ENCODE data around the gene RABL6.
"Not testable (repeated sequence)": the region's sequence is repeated elsewhere in the genome, so short reads cannot be mapped to it uniquely, and the experiment has no call there.

RABL6 gene

DNA sequence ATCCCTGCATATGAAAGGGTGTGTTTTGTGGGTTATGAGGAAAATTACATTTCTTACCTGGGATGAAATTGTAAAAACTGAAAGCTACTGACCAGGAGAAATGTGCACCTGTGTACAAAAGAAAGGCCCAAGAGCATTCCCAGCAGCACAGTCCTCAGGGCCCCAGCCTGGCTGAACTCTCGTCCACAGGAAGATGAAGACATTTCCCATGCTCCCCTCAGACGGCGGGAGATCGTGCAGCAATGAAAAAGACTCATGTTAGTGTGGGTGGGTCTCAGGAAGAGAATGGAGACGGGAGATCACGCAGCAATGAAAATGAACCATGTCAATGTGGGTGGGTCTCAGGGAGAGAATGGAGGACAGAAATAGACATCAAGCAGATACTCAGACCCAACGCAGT is 30.8 kb upstream of the RABL6 start:
- no peak for DNase-seq

GRCh38 chr9:136777359-136777758 is 30.4 kb upstream of the RABL6 start:
- no peak for DNase-seq

- DNase-seq, result no peak
These were observed 27.9 kb upstream of the RABL6 start for GRCh38 chr9:136779808-136780207.

DNA sequence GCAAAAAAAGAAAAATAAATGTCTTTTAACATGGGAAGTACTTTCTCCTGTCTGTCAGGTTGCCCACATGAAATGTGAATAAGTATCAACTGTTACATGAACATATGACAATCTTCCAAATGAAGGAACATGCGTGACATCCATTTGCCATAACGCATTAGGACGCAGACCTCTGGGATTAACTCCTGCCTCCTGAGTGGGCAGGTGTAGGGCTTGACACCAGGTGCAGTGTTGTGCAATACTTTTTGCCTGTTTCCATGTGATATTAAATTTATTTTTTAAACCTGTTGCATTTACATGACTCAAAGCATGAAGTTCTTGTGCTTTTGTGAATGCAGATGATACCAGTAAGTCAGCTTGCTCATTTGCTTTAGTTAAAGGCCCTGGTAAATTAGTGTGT is 25.3 kb upstream of the RABL6 start:
- no peak for DNase-seq

DNA sequence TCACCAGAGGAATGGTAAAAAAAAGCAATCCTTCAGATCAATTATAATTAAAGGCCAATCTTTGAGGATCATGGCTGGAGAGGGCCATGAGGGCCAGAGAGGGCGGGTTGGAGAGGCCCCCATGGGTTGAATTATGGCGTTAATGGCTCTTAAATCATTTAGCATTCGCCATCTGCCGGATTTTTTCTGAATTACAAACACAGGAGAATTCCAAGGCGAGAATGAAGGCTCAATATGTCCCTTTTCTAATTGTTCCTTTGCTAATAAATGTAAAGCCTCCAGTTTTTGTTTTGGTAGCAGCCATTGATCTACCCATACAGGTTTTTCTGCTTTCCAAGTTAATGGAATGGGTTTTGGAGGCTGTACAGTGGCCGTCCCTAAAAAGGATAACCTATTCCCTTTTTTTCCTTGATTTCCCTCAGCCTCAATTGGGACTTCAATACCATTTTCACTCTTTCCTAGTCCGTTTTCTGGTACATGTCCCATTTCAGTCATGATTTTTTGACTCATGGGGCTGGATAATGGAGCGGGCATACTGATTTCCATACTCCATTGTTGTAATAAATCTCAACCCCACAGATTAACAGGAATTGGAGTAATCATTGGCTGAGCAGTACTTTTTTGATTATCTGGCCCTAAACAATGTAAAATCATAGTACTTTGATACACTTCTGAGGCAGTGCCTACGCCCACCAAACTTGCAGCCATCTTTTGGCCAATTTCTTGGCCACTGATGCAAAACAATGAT is 23.3 kb upstream of the RABL6 start:
- DNase-seq, result peak in 2 of 14 donors; percentile 5 to 31

GRCh38 chr9:136784997-136785361 is 22.8 kb upstream of the RABL6 start:
- DNase-seq, result no peak

DNA sequence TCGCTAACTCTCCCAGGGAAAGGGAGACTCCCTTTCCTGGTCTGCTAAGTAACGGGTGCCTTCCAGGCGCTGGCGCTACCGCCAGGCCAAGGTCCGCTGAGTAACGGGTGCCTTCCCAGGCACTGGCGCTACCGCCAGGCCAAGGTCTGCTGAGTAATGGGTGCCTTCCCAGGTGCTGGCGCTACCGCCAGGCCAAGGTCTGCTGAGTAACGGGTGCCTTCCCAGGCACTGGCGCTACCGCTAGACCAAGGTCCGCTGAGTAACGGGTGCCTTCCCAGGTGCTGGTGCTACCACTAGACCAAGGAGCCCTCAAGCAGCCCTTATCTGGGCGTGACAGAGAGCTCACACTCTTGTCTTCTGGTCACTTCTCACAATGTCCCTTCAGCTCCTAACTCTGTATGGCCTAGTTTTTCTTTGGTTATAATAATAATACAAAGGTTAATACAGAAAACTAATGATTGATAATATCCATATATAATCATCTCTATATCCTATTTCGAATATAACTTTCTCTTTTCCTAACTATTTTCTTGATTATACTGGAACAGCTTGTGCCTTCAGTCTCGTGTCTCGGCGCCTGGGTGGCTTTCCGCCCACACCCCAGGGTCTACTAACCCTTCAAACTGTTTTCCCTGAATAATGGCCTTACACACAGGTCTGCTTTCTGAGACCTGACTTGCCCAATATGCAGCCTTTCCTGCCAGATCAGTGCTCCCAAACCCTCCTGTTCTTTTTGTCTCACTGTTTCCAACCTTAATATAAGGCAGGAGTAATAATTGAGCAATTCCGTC is 22.0 kb upstream of the RABL6 start:
- peak in 1 of 14 donors; percentile 41 for DNase-seq

DNA sequence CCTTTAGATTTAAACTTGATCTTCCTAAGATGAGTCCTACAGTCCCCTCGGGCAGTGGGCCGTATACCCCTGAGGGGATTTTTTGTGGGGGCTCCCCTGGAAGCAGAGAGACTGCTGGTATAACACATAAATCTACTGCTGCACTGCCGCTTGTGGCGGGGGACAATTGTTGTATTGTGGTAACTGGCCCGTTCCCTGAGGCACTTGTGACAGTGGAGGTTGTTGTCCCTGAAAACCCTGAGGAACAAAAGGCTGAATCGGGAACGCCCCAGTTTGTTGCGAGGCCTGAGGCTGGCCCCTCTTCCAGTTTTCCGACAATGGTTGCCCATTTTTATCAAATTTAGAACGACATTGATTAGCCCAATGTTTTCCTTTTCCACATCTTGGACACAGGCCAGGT is 21.3 kb upstream of the RABL6 start:
- peak in 9 of 14 donors; percentile 31 to 70 (median 49) for DNase-seq

GRCh38 chr9:136786983-136787382 is 20.8 kb upstream of the RABL6 start:
- DNase-seq, result peak in 1 of 14 donors; percentile 40

DNA sequence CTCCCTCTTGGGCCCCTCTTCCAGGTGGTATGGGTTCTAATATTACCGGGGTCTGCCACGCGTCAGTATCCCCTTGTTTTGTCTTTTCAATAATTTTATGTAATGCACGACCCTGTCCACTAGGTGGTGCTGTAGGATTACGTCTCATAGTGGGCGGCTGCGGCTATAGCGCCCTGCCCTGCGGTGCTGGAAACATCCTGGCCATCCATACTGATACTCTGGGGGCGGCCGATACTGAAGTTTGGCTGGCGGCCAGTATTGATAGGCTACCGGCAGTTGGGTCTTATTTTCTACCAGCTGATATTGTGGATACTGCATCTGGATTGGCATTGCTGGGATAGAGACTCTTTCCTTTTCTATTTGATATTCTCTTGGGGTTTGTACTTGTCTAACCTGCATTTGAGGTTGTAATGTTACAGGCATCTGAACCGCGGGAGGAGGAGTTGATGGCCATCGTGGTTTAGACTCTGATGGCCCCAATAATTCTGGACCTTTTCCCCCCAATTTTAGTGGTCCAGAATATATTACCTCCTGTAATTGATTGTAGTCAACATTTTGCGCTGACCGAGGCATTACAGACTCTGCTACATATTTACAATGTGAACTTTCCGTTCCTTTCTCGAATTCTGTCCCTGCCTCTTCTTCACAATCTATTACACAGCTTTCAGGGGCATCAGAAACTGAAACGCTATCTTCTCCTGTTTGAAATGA is 19.9 kb upstream of the RABL6 start:
- DNase-seq, result peak in 12 of 14 donors; percentile 15 to 68 (median 52)

GRCh38 chr9:136788644-136789522 is 18.9 kb upstream of the RABL6 start:
- DNase-seq, result not testable (repeated sequence)

DNA sequence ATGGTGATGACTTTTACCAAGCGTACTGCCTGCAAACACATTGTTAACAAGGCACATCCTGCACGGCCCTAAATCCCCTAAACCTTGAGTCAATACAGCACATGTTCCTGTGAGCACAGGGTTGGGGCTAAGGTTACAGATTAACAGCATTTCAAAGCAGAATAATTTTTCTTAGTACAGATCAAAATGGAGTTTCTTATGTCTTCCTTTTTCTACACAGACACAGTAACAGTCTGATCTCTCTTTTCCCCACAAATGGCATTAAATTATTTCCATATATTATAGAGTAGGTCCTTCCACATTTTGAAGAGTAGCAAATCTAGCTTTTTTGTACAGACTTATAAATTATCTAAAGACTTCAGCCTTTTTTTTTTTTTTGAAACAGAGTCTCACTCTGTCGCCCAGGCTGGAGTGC is 18.2 kb upstream of the RABL6 start:
- DNase-seq, result no peak

GRCh38 chr9:136790640-136791515 is 16.9 kb upstream of the RABL6 start, which contains the start of gene TMEM141:
TSS of gene TMEM141 (plus strand) at chr9:136791344. CDS start at chr9:136791371, 27 bp downstream.
- peak; percentile 93 to 100 (median 100) for DNase-seq

GRCh38 chr9:136791516-136792276 is 16.1 kb upstream of the RABL6 start:
- peak in 6 of 14 donors; percentile 12 to 68 (median 56) for DNase-seq

DNA sequence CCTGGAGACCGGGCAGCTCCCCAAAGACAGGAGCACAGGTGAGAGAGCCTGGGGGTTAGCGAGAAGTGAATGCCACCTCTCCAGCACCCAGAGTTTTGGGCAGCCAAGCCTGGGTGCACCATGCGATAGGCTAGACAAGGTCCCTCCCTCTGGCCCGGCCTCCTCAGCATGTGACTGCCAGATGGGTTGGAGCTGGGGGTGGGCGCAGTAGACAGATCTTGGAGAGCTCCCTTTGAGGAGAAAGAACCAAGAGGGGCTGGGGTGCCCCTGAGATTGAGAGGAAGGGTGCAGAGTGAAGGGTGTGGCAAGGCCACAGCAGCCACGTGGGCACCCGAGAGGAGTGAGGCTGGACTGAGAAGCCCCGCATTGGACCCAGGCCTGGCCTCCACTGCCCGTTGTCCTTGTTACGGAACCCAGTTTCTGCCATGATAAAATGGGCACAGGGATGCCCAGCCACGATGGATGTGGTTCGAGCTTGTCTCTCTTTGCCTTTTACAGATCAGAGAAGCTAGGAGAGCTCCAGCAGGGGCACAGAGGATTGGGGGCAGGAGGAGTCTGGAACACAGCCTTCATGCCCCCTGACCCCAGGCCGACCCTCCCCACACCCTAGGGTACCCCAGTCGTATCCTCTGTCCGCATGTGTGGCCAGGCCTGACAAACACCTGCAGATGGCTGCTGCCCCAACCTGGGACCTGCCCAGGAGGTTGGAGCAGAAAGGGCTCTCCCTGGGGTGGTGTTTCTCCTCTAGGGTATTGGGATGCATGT is 15.2 kb upstream of the RABL6 start:
- no peak for DNase-seq

DNA sequence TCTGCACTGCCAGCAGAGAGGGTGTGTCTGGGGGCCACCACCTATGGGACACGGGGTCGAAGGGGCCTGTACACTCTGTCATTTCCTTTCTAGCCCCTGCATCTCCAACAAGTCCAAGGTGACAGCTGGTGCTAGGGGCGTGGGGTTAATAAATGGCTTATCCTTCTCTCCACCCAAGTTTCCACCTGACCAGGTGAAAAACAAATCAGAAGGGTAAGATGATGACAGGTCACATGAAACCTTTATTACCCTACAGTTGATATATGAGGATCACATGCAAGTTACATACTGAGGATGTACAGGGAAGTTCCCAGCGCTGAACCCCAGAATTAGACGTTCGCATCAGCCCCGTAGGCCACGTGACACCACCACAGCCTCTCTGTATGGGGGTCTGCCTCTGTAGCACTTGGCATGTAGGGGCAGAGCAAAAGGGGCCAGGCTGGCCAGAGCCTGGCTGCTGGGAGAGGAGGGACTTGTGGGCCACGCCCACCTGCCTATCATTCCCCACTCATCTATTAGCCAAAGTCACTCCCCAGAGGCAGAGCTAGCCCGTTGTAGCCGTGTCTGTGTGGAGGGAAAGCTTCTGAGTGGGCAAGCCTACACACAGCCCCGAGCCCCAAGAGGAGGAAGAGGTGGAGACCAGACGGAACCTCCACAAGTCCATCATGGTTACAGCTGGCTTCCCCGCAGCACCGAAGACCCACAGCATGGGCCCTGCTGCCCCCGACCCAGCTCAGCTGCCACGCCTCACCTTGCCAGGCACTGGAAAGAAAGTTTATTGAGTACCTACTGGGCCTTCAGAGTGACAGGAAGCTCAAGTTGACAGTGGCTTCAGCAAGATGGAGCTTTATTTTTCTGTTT is 14.4 kb upstream of the RABL6 start:
- DNase-seq, result no peak

GRCh38 chr9:136794281-136794999 is 13.3 kb upstream of the RABL6 start:
- no peak for DNase-seq

DNA sequence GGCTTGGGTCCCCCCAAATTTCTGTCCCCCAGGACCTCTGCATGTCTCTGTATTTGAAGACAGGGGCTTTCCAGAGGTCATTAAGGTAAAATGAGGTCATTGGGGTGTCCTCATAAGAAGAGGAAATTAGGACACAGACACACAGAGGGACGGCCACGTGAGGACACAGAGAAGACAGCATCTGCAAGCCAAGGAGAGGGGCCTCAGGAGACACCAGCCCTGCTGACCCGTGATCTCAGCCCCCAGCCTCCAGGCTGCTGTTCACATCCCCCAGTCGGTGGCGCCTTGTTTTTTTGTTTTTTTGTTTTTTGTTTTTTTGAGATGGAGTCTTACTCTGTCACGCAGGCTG is 12.8 kb upstream of the RABL6 start:
- DNase-seq, result no peak
